Right lobe of liver (tissue), 4 donors: ENCODE measurements around the gene NCKAP5.

Experiments
- POLR2A ChIP-seq: fragments of 450-650 bp; IDR thresholded peaks from one replicate; pipeline ENCODE4 v1.6.1; 2017; ENCODE audit warnings: antibody characterized with exemption, mild to moderate bottlenecking
- TF ChIP-seq, protein P1 (sequence below), 4 donors: fragments of 200-600 bp in 3 of 4; fragments of 450-650 bp in 1 of 4; IDR thresholded peaks; one replicate each; pipeline versions ENCODE4 v1.5.1 to v1.8.0; 2016 to 2022; ENCODE audit warnings: antibody characterized with exemption in 4 of 4, mild to moderate bottlenecking in 2 of 4
- donor health status: DM: no; HTN: no; CAD: no.
- donor health status: DM: no; HTN: no; CAD: no.
- donor health status: DM: no; HTN: yes; CAD: no.

DNA sequence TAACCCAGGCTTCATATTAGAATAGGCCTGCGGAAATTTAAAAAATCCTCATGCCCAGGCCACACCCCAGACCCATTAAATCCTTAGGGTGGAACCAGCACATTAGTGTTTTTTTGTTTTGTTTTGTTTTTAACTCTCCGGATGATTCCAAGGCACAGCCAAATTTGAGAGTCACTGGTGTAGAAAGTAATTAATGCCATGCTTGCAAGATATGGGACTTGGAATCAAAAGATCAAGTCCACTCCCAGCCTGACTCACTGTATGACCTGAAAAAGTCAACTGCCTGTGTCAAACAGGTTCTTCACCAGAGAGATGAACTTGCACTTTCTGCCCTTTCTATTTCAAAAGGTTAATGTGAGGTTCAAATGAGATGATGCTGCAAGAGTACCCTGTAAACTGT lies 588.0 kb downstream of the NCKAP5 start:
- TF ChIP-seq, protein P1, sequence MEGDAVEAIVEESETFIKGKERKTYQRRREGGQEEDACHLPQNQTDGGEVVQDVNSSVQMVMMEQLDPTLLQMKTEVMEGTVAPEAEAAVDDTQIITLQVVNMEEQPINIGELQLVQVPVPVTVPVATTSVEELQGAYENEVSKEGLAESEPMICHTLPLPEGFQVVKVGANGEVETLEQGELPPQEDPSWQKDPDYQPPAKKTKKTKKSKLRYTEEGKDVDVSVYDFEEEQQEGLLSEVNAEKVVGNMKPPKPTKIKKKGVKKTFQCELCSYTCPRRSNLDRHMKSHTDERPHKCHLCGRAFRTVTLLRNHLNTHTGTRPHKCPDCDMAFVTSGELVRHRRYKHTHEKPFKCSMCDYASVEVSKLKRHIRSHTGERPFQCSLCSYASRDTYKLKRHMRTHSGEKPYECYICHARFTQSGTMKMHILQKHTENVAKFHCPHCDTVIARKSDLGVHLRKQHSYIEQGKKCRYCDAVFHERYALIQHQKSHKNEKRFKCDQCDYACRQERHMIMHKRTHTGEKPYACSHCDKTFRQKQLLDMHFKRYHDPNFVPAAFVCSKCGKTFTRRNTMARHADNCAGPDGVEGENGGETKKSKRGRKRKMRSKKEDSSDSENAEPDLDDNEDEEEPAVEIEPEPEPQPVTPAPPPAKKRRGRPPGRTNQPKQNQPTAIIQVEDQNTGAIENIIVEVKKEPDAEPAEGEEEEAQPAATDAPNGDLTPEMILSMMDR (IDR thresholded peaks at IDR 0.05), result no peak
- no peak for TF ChIP-seq POLR2A
